Testis (tissue), 2 donors: ENCODE measurements around the gene CCRL2.

Experiments used
- POLR2A ChIP-seq: fragments of 450-650 bp; IDR thresholded peaks from one replicate; pipeline ENCODE4 v1.6.1; 2017; ENCODE audit warnings: antibody characterized with exemption, mild to moderate bottlenecking, moderate library complexity
- TF ChIP-seq, protein P1 (sequence below), 3 experiments: fragments of 450-650 bp in 2 of 3; fragments of 200-600 bp in 1 of 3; sonication (generic) in 1 of 3; IDR thresholded peaks; one replicate each; pipeline ENCODE4 v1.5.1; 2016 to 2019; ENCODE audit warnings: antibody characterized with exemption in 3 of 3, mild to moderate bottlenecking in 2 of 3, moderate library complexity in 1 of 3

DNA sequence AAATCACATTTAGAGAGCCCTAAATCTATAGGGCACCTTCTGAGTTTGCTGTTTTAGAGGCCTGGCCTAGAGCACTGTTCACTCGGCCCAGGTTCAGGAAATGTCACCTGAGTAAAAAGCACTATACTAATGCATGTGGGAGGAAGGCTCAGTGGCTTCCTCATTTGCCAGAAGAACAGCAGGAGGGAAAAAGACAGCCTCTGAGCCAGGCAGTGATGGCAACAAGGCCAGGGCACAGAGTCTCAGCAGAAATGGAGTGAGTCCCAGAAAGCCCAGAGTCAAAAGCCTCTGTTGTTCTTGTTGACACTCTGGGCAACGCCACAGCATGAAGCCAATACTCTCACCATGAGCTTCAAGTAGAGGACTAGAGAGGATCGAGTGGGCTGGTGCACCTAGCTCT, 31.8 kb downstream of the CCRL2 start:
- TF ChIP-seq, protein P1, sequence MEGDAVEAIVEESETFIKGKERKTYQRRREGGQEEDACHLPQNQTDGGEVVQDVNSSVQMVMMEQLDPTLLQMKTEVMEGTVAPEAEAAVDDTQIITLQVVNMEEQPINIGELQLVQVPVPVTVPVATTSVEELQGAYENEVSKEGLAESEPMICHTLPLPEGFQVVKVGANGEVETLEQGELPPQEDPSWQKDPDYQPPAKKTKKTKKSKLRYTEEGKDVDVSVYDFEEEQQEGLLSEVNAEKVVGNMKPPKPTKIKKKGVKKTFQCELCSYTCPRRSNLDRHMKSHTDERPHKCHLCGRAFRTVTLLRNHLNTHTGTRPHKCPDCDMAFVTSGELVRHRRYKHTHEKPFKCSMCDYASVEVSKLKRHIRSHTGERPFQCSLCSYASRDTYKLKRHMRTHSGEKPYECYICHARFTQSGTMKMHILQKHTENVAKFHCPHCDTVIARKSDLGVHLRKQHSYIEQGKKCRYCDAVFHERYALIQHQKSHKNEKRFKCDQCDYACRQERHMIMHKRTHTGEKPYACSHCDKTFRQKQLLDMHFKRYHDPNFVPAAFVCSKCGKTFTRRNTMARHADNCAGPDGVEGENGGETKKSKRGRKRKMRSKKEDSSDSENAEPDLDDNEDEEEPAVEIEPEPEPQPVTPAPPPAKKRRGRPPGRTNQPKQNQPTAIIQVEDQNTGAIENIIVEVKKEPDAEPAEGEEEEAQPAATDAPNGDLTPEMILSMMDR (IDR thresholded peaks at IDR 0.05) = no peak
- TF ChIP-seq POLR2A = no peak
